GM19238 (cell line): ENCODE results near the gene POU2AF2.
"Not testable (repeated sequence)": the region's sequence is repeated elsewhere in the genome, so short reads cannot be mapped to it uniquely, and the experiment has no call there.

Experiments used
- DNase-seq: peaks from one replicate; pipeline ENCODE4 v3.0.0; 2011; ENCODE audit warnings: low spot score; ENCODE audit not compliant: insufficient read length

The POU2AF2 gene

GRCh38 chr11:111258046-111258445 lies 12.5 kb downstream of the POU2AF2 start:
- DNase-seq = no peak

DNA sequence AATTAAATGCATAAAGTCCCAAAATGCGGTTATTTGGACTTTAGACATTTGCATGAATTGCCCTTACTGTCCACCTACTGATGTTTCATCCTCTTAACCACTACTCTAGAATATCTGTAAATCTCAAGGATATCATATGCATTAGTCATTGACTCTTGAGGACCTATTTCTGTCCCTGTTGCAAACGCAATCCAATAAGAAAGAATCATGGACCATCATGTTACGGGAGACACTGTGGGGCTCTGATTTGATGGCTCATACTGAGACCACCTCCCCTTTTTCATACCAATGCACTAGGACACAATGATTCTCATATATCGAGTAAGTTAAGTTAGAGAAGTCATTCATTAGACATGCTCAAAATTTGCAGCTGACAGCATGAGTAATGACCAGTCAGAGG lies 14.4 kb downstream of the POU2AF2 start:
- no peak for DNase-seq

- DNase-seq = no peak
These were observed 15.3 kb downstream of the POU2AF2 start for GRCh38 chr11:111260811-111261210.

DNA sequence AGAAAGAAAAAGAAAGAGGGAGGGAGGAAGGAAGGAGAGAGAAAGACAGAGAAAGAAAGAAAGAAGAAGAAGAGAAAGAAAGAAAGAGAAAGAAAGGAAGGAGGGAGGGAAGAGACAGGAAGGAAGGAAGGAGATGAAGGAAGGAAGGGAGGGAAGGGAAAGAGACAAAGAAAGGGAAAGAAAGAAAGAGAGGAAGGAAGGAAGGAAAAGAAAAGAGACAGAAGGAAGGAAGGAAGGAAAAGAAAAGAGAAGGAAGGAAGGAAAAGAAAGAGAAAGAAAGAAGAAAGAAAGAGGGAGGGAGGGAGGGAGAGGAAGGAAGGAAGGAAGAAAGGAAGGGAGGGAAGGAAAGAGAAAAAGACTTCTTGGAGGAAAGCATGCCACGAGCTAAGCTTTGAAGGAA lies 19.1 kb downstream of the POU2AF2 start:
- DNase-seq = no peak

GRCh38 chr11:111265421-111265820 lies 19.9 kb downstream of the POU2AF2 start:
- no peak for DNase-seq

- not testable (repeated sequence) for DNase-seq
These were observed 22.8 kb downstream of the POU2AF2 start for GRCh38 chr11:111268303-111268702.

- no peak for DNase-seq
These were observed 23.8 kb downstream of the POU2AF2 start for GRCh38 chr11:111269146-111269868.

DNA sequence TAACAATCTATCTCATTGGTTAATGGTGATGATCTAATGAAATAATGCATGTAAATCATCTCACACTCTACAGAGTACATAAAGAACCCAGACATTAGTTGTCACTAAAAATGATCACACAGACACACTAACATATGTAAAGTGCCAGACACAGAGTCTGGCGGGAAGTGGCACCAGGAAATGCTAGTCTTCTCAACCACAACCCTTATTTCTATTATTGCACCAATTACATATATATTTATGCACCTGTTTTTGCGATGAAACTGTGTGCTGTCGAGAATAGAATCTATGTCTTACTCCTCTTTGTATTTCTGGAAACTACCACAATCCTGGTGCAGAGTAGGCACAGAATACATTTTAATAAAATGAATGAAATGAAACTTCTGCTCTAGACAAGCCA lies 26.9 kb downstream of the POU2AF2 start:
- no peak for DNase-seq

DNA sequence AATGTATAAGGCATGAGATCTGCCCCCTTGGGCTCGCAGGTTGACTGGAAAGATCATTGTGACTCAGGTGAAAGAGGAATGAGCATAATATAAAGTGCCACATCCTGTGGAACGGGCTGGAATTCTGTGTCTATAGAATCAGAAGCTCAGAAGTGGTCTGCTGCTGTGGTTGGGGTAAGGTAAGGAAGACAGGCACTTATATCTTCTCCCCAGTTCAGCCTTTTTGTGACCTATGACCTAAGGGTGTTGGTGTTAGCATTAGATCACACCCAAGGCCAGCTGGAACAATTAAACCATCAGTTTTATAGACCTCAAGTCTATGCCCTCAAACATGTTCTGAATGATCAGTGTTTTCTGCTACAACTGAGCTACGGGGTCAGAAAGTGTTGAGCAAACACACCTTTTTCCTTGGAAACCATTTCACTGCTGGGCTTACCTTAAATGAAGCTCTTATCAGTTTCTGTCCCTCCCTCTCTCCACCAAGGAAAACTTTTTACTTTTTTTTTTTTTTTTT lies 37.1 kb downstream of the POU2AF2 start:
- DNase-seq = no peak

- no peak for DNase-seq
These were observed 38.5 kb downstream of the POU2AF2 start for GRCh38 chr11:111283945-111284481.

GRCh38 chr11:111285189-111286091 lies 39.9 kb downstream of the POU2AF2 start:
- DNase-seq = no peak

- no peak for DNase-seq
These were observed 46.2 kb downstream of the POU2AF2 start for GRCh38 chr11:111291764-111292163.

- DNase-seq = not testable (repeated sequence)
These were observed 46.9 kb downstream of the POU2AF2 start for GRCh38 chr11:111292408-111292807.

- DNase-seq = no peak
These were observed 50.7 kb downstream of the POU2AF2 start for GRCh38 chr11:111296196-111296595.

DNA sequence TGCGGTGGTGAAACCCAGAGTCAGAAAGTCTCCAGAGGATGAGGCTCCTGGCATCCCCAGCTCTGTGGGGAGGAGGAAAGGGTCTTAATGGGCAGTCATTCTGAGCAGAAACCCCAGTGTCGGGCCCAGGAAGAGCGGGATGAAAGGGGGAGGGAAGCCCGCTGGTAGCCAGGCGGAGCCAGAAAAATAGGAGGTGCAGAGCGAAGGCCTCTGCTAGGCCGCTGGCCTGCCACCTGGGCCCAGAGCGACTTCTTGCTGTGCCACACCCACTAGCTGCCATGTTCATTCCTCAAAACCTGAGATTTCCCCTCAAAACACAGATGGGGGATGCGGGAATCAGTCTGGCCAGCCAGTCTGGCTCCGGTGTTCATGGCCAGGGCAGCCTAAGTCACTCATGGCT lies 52.2 kb downstream of the POU2AF2 start:
- DNase-seq = no peak

DNA sequence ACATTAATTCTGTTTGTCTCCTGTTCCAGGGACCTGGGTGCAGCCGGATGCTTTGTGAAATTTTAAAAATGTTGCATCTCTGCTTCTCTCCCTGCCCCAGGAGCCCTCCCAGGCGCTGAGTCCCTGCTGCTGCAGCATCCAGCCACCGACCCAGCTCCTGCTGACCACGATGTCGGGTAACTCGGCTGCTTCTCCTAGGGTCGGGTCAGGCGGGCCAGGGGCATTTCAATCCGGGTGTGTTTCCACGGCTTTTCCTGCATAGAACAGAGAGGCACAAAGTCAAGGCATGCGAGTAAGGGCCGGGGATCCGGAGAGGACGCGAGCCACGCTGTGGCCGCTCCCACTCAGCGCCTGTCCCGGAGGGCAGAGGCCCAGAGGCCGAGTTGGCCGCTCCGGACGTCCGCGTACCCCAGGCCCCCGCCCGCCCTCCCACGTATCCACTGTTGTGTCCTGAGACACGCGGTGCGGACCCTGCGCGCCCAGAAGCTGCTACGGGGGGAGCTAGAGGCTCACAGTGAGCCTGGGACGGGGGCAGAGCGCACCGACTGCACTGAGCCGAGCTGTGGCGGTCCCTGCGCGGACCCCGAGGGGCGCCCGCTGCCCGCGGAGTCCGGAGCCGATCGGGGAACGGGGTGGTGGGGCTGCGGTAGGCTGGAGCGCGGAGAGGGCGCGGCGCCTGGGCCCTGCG lies 53.0 kb downstream of the POU2AF2 start, which contains the start of gene POU2AF3:
TSS of gene POU2AF3 (plus strand) at position 134 of the 688 bp plus-strand sequence. CDS start at position 170, 36 bp downstream.
- no peak for DNase-seq

GRCh38 chr11:111299101-111300026 lies 53.8 kb downstream of the POU2AF2 start:
- no peak for DNase-seq

- DNase-seq = no peak
These were observed 55.0 kb downstream of the POU2AF2 start for GRCh38 chr11:111300569-111300968.

- no peak for DNase-seq
These were observed 55.7 kb downstream of the POU2AF2 start for GRCh38 chr11:111301004-111301841.

DNA sequence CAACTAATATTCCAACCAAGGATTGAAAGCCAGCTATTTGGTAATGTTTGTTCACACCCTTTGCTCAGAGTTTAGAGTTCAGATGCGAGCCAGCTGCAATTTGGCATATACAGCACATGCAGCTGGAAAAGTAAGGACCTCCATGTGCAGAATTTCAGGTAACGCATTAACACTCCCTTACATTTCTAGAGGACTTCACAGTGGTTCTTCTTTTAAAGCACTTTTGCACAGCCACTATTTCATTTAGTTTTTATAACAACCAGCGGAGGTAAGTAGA lies 56.3 kb downstream of the POU2AF2 start:
- no peak for DNase-seq
